Mesendoderm (in vitro differentiated cells): ENCODE results near the gene ACAA2.

Experiments used
- DNase-seq: peaks from one replicate; pipeline ENCODE4 v3.0.0; 2013
- H2AK5ac ChIP-seq: 2 replicates; pipeline ENCODE4 v1.6.1; 2013; ENCODE audit warnings: low read length, inconsistent platforms
- H2BK120ac ChIP-seq: 2 replicates; pipeline ENCODE4 v1.6.1; 2013; ENCODE audit warnings: low read depth, mild to moderate bottlenecking, low read length, moderate library complexity, mixed read lengths
- H2BK15ac ChIP-seq: replicated peaks from 2 replicates; pipeline ENCODE4 v1.6.1; 2013; ENCODE audit warnings: low read depth, mild to moderate bottlenecking, moderate library complexity
- H2BK5ac ChIP-seq: 2 replicates; pipeline ENCODE4 v1.6.1; 2013; ENCODE audit warnings: low read length, inconsistent platforms
- H3K18ac ChIP-seq: 2 replicates; pipeline ENCODE4 v1.6.1; 2013; ENCODE audit warnings: mild to moderate bottlenecking, low read length, mixed read lengths
- H3K23ac ChIP-seq: one replicate; pipeline ENCODE4 v1.6.1; 2013; ENCODE audit warnings: low read length
- H3K27ac ChIP-seq: 2 replicates; pipeline ENCODE4 v1.5.1; 2013; ENCODE audit warnings: low read depth, mild to moderate bottlenecking, inconsistent platforms, low read length, moderate library complexity
- H3K27me3 ChIP-seq: 2 replicates; pipeline ENCODE4 v1.6.1; 2013; ENCODE audit warnings: low read length, control low read depth, mild to moderate bottlenecking, inconsistent platforms; ENCODE audit not compliant: insufficient read depth, poor library complexity
- H3K36me3 ChIP-seq: 2 replicates; pipeline ENCODE4 v1.6.1; 2013; ENCODE audit warnings: low read length, inconsistent platforms; ENCODE audit not compliant: control insufficient read depth, insufficient read depth
- H3K4ac ChIP-seq: one replicate; pipeline ENCODE4 v1.6.1; 2013; ENCODE audit warnings: low read depth, mild to moderate bottlenecking, low read length, moderate library complexity
- H3K4me1 ChIP-seq: 2 replicates; pipeline ENCODE4 v1.6.1; 2013; ENCODE audit warnings: low read depth, low read length, inconsistent platforms; ENCODE audit not compliant: control insufficient read depth
- H3K4me2 ChIP-seq: 2 replicates; pipeline ENCODE4 v1.6.1; 2013; ENCODE audit warnings: low read length
- H3K4me3 ChIP-seq: 2 replicates; pipeline ENCODE4 v1.5.1; 2013; ENCODE audit warnings: mild to moderate bottlenecking, low read length
- H3K56ac ChIP-seq: one replicate; pipeline ENCODE4 v1.6.1; 2013; ENCODE audit warnings: low read length
- H3K79me1 ChIP-seq: 2 replicates; pipeline ENCODE4 v1.6.1; 2013; ENCODE audit warnings: low read length, inconsistent platforms
- H3K79me2 ChIP-seq: 2 replicates; pipeline ENCODE4 v1.6.1; 2013; ENCODE audit warnings: mild to moderate bottlenecking, low read length; ENCODE audit not compliant: control insufficient read depth, insufficient read depth
- H3K9ac ChIP-seq: 2 replicates; pipeline ENCODE4 v1.6.1; 2013; ENCODE audit warnings: low read length, inconsistent platforms
- H4K5ac ChIP-seq: one replicate; pipeline ENCODE4 v1.6.1; 2013; ENCODE audit warnings: low read length
- H4K8ac ChIP-seq: one replicate; pipeline ENCODE4 v1.6.1; 2013; ENCODE audit warnings: low read depth, mild to moderate bottlenecking, control low read depth, low read length, moderate library complexity
- WGBS: extraction: QIAGEN DNeasy Blood & Tissue Kit; methylation state at CpG from one replicate; pipeline ENCODE4 v1.1.7; 2013; ENCODE audit warnings: low lambda C conversion rate, missing lambda C conversion rate; ENCODE audit not compliant: insufficient coverage; ENCODE audit errors: extremely low coverage; 5-methylcytosine and 5-hydroxymethylcytosine counted together

ACAA2 gene

DNA sequence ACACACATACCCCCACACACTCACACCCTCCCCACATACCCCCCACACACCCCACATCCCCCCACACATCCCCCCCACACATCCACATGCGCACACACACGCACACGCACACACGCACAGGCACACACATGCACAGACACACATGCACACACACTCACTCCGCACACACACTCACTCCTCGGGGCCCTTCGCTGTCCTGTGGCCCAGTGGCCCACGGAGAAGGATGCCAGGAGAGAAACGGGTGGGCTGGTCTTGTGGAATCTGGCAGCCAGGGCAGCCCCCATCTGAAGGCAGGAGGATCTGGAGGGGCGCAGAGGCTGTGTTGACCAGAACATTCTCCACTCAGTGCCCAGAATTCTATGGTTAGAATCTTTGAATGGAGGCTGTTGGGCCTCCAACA, 51.6 kb downstream of the ACAA2 start:
- Histone ChIP-seq H4K5ac (no peak overlapping the region), H3K79me2 (no peaks in the 10 kb centered on the region), H3K23ac (no peak overlapping the region), H3K18ac (no peak overlapping the region), H3K4me2 (no peak overlapping the region), H3K4ac (no peak overlapping the region), H3K9ac (no peak overlapping the region), H2BK5ac (no peak overlapping the region), H3K27ac (no peak overlapping the region), H2BK120ac (no peak overlapping the region), H3K56ac (no peak overlapping the region), H3K27me3 (no peaks in the 10 kb centered on the region), H3K4me3 (no peak overlapping the region), H3K79me1 (no peaks in the 10 kb centered on the region), H2BK15ac (no peak overlapping the region), H2AK5ac (peak overlapping the region; percentile 67), H3K36me3 (no peaks in the 10 kb centered on the region), H3K4me1 (peaks cover 9% of the 10 kb centered on the region), H4K8ac (no peak overlapping the region)
- WGBS, result no CpG with 5 or more reads among the region's 10 CpGs
- DNase-seq, result no peak

DNA sequence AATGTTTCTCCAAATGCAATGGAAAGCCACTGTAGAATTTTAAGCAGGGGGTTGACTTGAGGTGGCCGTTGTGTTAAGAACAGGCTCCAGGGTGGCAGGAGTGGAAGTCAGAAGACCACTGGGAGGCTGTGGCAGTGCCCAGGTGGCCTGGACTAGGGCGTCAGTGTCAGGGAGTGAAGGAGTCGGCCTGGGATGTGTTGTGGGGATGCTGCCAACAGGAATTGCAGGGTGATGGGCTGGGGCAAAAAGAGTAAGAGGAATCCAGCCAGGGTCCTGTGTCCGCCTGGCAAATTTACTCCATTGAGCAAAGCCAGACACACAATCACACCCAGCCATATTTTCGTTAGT, 55.1 kb downstream of the ACAA2 start:
- Histone ChIP-seq H3K79me2 (no peaks in the 10 kb centered on the region), H3K4me2 (no peak overlapping the region), H4K5ac (no peak overlapping the region), H2AK5ac (peak overlapping the region; percentile 95), H2BK5ac (peak overlapping the region; percentile 57), H2BK15ac (no peak overlapping the region), H4K8ac (no peak overlapping the region), H3K23ac (no peak overlapping the region), H3K4me1 (peaks cover 9% of the 10 kb centered on the region), H3K27me3 (no peaks in the 10 kb centered on the region), H3K56ac (peak overlapping the region; percentile 83), H2BK120ac (no peak overlapping the region), H3K4ac (peak overlapping the region; percentile 58), H3K27ac (no peak overlapping the region), H3K4me3 (no peak overlapping the region), H3K9ac (peak overlapping the region; percentile 28), H3K36me3 (no peaks in the 10 kb centered on the region), H3K18ac (no peak overlapping the region), H3K79me1 (no peaks in the 10 kb centered on the region)
- no CpG with 5 or more reads among the region's 5 CpGs for WGBS
- DNase-seq, result no peak

GRCh38 chr18:49757513-49758262, 55.6 kb downstream of the ACAA2 start:
- Histone ChIP-seq H4K8ac (no peak overlapping the region), H3K9ac (no peak overlapping the region), H3K4me1 (peaks cover 9% of the 10 kb centered on the region), H3K27me3 (no peaks in the 10 kb centered on the region), H2AK5ac (no peak overlapping the region), H3K4me2 (no peak overlapping the region), H3K4me3 (no peak overlapping the region), H3K79me1 (no peaks in the 10 kb centered on the region), H3K36me3 (no peaks in the 10 kb centered on the region), H2BK15ac (no peak overlapping the region), H3K18ac (no peak overlapping the region), H3K27ac (no peak overlapping the region), H3K79me2 (no peaks in the 10 kb centered on the region), H3K56ac (peak overlapping the region; percentile 28), H3K23ac (no peak overlapping the region), H2BK5ac (no peak overlapping the region), H3K4ac (no peak overlapping the region), H2BK120ac (no peak overlapping the region), H4K5ac (no peak overlapping the region)
- peak; percentile 55 for DNase-seq
- no CpG with 5 or more reads among the region's 23 CpGs for WGBS

DNA sequence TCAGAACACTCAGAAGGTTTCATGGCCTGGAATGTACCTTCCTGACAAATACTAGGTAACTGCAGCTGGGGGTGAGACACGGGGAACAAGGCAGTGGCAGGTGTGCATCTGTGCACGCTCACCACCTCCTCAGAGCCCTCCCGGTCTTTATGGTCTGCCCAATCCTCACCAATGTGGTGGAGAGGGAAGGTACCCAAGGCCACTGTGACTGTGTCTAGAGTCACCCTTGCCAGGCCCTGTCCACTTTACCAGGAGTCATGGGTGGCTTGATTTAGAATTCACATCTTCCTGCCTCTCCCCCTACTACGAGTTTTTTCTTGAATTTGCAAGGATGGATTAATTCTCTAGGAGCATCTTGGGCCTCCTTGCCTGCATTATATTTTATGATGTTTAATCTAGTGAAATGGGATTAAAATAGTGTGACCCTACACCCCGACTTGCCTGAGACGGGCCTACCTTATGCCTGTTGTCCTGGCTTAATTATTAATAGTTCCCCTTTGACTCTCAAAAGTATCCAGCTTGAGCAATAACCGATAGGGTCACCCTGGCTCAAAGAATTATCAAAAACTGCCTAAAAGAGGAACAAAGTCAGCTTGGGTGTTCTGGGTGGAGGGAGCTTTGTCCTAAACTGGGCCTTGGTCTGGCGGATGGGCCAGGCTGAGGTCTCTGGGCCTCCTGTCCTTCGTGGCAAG, 56.5 kb downstream of the ACAA2 start:
- Histone ChIP-seq H3K36me3 (no peaks in the 10 kb centered on the region), H3K23ac (no peak overlapping the region), H3K79me2 (no peaks in the 10 kb centered on the region), H3K4me3 (no peak overlapping the region), H2BK15ac (no peak overlapping the region), H3K4ac (no peak overlapping the region), H3K4me2 (no peak overlapping the region), H3K18ac (no peak overlapping the region), H2AK5ac (no peak overlapping the region), H4K8ac (no peak overlapping the region), H3K4me1 (peaks cover 9% of the 10 kb centered on the region), H2BK120ac (no peak overlapping the region), H3K56ac (no peak overlapping the region), H3K27me3 (no peaks in the 10 kb centered on the region), H3K27ac (no peak overlapping the region), H4K5ac (no peak overlapping the region), H3K9ac (no peak overlapping the region), H3K79me1 (no peaks in the 10 kb centered on the region), H2BK5ac (no peak overlapping the region)
- no CpG with 5 or more reads among the region's 9 CpGs for WGBS
- DNase-seq, result no peak

GRCh38 chr18:49756135-49756534, 57.2 kb downstream of the ACAA2 start:
- Histone ChIP-seq H3K27me3 (no peaks in the 10 kb centered on the region), H2AK5ac (no peak overlapping the region), H3K4me2 (no peak overlapping the region), H3K4me3 (no peak overlapping the region), H3K79me1 (no peaks in the 10 kb centered on the region), H3K36me3 (no peaks in the 10 kb centered on the region), H3K56ac (no peak overlapping the region), H3K4me1 (peaks cover 9% of the 10 kb centered on the region), H3K79me2 (no peaks in the 10 kb centered on the region), H4K5ac (no peak overlapping the region), H3K27ac (no peak overlapping the region), H3K4ac (no peak overlapping the region), H2BK120ac (no peak overlapping the region), H3K23ac (no peak overlapping the region), H4K8ac (no peak overlapping the region), H2BK5ac (no peak overlapping the region), H3K9ac (no peak overlapping the region), H2BK15ac (no peak overlapping the region), H3K18ac (no peak overlapping the region)
- no CpG with 5 or more reads among the region's 6 CpGs for WGBS
- no peak for DNase-seq
